ENCODE measurements around the gene GATAD2A. TPM values are rescaled to one million over a fixed set of nuclear protein-coding genes. Genes with fewer than 3 reads are reported as not detected.
"Not testable (repeated sequence)": the region's sequence is repeated elsewhere in the genome, so short reads cannot be mapped to it uniquely, and the experiment has no call there.

GATAD2A gene
- total RNA-seq, 1 donor from 2014 or later, result 24.3 TPM

GRCh38 chr19:19385896-19386869, 19.3 kb upstream of the GATAD2A start:
- DNase-seq (no peak), ATAC-seq (ENCODE audit: poor library complexity) (no peak)
- intact Hi-C loops (cut with DNase I), result no loop called here

DNA sequence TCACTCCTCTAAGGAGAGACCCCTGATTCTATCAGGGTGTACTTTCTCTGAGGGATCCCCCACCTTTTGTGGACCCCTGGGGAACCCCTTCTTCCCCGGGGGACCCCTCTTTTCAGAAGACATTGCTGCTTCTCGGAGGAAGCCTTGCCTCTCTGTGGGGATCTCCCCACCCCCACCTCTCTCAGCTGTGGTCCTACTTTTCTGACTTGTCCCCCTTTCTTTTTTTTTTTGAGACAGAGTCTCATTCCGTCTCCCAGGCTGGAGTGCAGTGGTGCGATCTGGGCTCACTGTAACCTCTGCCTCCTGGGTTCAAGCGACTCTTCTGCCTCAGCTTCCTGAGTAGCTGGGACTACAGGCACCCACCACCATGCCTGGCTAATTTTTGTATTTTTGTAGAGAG, 18.4 kb upstream of the GATAD2A start:
- DNase-seq (no peak), ATAC-seq (ENCODE audit: poor library complexity) (no peak)
- intact Hi-C loops (cut with DNase I), result no loop called here

DNA sequence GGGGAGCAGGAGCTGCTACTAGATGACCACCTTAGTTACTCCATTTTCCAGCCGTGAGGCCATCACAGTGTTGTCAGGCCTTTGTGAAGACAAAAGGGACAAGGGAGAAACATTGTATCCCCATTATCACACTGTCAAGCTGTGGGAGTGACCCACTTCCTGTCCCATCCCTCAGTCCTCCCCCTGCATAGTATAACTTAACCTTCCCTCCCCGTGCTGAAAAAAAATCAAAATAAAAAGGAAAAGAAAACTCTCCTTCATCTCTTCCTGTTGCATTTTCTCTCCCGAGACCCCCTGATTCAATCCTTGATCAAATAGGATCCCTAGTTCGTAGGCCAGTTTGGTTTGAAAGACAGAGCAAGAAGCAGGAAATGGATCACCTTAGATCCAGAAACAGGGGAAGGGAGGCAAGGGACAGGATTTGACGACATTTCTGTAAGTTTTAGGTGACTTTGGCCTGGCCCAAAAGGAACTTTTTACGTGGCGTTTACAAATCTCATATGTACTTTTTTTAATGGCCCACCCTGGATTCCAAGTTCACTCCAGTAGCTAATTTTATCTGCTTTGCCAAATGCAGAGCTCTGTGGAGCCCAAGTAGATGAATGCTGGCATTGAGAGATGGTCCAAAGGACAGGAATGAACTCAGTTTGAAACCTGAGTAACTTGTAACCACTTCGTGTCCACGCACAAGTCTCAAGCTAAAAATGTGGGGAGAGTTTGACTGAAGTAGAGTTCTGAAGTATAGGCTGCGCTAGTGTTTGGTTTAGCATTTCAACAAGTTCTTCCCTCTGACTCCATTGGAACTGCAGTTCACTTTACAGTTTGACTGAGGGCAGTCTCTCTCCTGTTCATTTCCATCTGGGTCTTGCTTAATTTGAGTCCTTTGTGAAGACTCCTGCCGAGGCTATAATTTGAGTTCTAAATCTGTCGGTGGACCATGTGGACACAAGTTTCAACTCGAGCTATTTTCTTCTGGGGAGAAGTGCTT, 16.6 kb upstream of the GATAD2A start:
- intact Hi-C loops (cut with DNase I), result no loop called here
- DNase-seq (no peak), ATAC-seq (ENCODE audit: poor library complexity) (no peak)

- intact Hi-C loops (cut with DNase I); DNase-seq; ATAC-seq (ENCODE audit: poor library complexity): not testable (repeated sequence)
Observed at GRCh38 chr19:19389683-19390082, 15.8 kb upstream of the GATAD2A start.

- intact Hi-C loops (cut with DNase I); DNase-seq; ATAC-seq (ENCODE audit: poor library complexity): not testable (repeated sequence)
Observed at GRCh38 chr19:19394333-19394732, 11.1 kb upstream of the GATAD2A start.

- DNase-seq (no peak), ATAC-seq (ENCODE audit: poor library complexity) (no peak)
- intact Hi-C loops (cut with DNase I), result no loop called here
Observed at GRCh38 chr19:19399733-19400433, 5.6 kb upstream of the GATAD2A start.

DNA sequence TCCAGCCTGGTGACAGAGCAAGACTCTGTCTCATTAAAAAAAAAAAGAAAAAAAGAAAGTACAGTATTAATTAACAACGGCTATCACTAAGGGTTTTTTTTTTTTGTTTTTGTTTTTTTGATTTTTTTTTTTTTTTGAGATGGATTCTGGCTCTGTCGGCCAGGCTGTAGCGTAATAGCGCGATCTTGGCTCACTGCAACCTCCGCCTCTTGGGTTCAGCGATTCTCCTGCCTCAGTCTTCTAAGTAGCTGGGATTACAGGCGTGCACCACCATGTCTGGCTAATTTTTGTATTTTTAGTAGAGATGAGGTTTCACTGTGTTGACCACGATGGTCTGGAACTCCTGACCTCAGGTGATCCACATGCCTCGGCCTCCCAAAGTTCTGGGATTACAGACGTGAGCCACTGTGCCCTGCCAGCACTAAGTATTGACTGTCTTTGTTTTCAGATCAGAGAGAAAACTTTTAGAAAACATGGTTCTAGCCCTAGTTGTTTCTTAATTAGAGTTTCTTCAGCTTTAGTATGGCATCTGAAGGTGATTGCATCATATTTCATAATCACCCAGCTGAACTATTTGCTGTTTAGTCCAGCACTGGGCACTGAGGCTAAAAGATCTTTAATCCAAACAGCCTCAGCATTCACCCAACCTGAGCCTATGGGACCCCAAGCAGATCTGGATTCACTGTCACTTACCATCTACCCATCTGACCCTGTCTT, 2.7 kb upstream of the GATAD2A start:
- ATAC-seq (ENCODE audit: poor library complexity), result no peak
- DNase-seq, result no peak
- intact Hi-C loops (cut with DNase I), result no loop called here

- no peak for DNase-seq
- no peak for ATAC-seq (ENCODE audit: poor library complexity)
- intact Hi-C loops (cut with DNase I), result no loop called here
Observed at GRCh38 chr19:19403373-19403901, 2.0 kb upstream of the GATAD2A start.

DNA sequence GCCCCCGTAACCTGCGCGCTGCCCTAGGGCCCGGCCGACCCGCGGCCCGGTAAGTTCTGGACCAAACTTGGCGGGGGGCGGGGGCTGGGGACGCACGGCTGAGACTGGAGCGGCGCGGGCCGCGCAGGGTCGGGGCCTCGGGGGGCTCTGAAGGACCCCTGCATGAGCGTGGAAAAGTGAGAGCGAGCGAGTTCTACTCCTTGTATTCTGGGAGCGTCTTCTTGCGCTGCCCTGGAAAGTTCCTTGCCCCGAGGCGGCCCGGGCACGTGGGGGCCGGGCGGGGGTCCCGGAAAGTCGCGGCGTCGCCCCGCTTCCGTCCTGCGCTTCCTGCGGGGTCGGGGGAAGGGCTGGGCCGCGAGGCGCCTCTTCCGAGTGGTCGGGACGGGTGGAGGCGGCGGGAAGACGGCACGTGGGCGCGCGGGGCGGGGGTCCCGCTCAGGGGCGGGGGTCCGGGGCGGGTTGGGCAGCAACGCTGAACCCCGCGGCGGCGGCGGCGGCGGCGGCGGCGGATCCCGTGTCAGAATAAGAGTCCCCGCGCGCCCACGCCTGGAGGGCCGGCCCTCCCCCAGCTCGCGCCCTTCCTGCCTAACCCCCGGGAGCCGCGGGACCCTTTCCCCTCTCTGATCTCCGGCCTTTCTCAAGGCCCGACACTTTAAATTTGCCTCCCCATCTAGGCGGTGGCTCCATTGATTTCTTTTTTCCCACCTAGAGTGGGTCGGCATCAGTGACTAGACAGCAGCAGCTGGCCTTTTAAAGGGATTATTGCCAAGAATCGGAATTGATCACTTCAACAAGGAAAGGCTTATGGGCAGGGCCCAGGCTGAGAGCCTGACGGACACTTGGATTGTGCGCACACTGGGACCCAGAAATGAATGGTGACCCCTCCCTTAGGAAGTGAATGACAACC, 749 bp downstream of the GATAD2A start:
- intact Hi-C loops (cut with DNase I), result no loop called here
- peak; percentile 67 for DNase-seq
- peak; percentile 25 for ATAC-seq (ENCODE audit: poor library complexity)

GRCh38 chr19:19406878-19407632, 1.6 kb downstream of the GATAD2A start:
- no peak for DNase-seq
- no peak for ATAC-seq (ENCODE audit: poor library complexity)
- intact Hi-C loops (cut with DNase I), result no loop called here

DNA sequence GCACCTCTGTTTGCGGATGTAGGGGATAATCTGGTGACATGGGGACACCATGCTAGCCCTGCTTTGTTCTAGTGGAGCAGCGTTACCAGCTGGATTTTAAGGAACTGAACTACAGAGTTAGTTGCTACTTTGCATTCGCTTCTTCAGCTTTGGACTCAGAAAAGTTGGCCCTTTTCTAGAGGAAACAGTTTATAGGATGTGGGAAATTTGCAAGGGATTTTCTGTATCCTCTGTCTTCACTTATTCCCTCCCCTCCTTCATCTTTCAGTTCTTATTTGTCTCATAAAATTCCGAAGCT, 2.1 kb downstream of the GATAD2A start:
- ATAC-seq (ENCODE audit: poor library complexity) (no peak), DNase-seq (no peak)
- intact Hi-C loops (cut with DNase I), result no loop called here

- ATAC-seq (ENCODE audit: poor library complexity), result no peak
- DNase-seq, result no peak
- intact Hi-C loops (cut with DNase I), result no loop called here
Observed at GRCh38 chr19:19409205-19409604, 3.7 kb downstream of the GATAD2A start.

- ATAC-seq (ENCODE audit: poor library complexity) (no peak), DNase-seq (no peak)
- intact Hi-C loops (cut with DNase I), result no loop called here
Observed at GRCh38 chr19:19409631-19410030, 4.2 kb downstream of the GATAD2A start.

DNA sequence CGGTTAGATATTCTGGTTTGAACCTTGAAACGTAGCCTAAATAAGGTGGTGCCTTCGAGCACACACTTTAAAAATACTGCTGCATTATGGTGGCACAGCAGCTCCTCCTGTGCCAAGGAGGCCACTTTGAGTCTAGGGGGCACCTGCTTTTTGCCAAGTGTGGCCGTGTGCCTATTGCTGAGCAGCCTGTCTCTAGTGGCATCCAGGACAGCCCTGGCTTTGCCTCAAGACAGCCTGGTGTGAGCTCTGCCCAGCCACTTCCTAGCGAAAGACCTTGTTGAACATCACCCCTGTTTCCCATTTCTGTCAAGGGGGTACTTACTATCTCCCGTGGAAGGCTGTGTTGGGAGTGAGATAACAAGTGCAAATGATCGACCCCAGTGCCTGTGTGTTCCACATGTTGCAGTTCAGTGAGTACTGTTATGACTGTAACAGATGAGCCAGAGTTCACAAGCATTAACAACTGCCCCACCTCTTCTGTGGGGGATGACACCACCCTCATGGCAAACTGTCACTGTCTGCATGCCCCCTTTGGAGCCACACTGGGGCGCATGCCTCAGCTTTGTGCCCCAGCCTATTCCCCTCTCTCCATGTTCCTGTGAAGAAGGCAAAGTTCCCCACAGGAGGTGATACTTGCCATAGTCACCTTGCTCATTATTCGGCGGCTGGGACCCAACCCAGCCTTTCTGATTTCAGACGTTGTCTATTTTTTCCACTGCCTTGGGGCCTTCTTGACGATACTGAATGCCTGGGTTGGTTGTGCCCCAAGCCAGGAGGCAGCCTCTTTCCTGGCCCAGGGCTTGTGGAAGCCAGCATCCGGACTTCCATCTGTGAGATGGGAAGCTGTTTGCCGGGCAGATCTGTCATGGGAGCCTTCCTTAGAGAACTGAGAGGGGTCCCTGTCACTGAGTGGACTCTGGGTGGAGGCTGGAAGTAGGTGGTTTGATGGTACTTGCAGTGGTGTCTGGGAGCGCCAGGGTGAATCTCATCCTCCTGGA, 5.4 kb downstream of the GATAD2A start:
- DNase-seq, result no peak
- no peak for ATAC-seq (ENCODE audit: poor library complexity)
- intact Hi-C loops (cut with DNase I), result no loop called here

GRCh38 chr19:19416280-19416679, 10.8 kb downstream of the GATAD2A start:
- intact Hi-C loops (cut with DNase I), result no loop called here
- DNase-seq, result no peak
- no peak for ATAC-seq (ENCODE audit: poor library complexity)
